Liver (tissue), 9 donors: ENCODE measurements around the gene BRIP1. TPM values are rescaled to one million over a fixed set of nuclear protein-coding genes. Genes with fewer than 3 reads are reported as not detected.
A peak's percentile ranks its signal among the peaks of the same experiment; 100 is the strongest.

Experiments used
- DNase-seq: peaks from one replicate; pipeline ENCODE4 v3.0.0-alpha.2; 2017; ENCODE audit warnings: low spot score
- H3K27ac ChIP-seq, 2 donors: one replicate each; pipeline ENCODE4 v1.7.0; 2013; ENCODE audit warnings: inconsistent platforms in 2 of 2, low read length in 2 of 2, control low read depth in 1 of 2, low read depth in 1 of 2, mild to moderate bottlenecking in 1 of 2
- H3K27me3 ChIP-seq, 4 donors: one replicate each; pipeline versions ENCODE4 v1.6.1 to v1.7.0; 2013; ENCODE audit warnings: low read length in 3 of 4, inconsistent platforms in 1 of 4, mild to moderate bottlenecking in 1 of 4, moderate library complexity in 1 of 4; ENCODE audit not compliant: control insufficient read depth in 4 of 4, insufficient read depth in 4 of 4
- H3K36me3 ChIP-seq, 4 donors: one replicate each; pipeline versions ENCODE4 v1.6.1 to v1.7.0; 2013; ENCODE audit warnings: low read length in 3 of 4, mild to moderate bottlenecking in 3 of 4, low read depth in 1 of 4, moderate library complexity in 1 of 4; ENCODE audit not compliant: control insufficient read depth in 4 of 4, insufficient read depth in 3 of 4
- H3K4me1 ChIP-seq, 4 donors: one replicate each; pipeline versions ENCODE4 v1.6.1 to v1.7.0; 2013; ENCODE audit warnings: low read length in 3 of 4, mild to moderate bottlenecking in 3 of 4, moderate library complexity in 1 of 4; ENCODE audit not compliant: control insufficient read depth in 4 of 4, insufficient read depth in 4 of 4
- H3K4me3 ChIP-seq, 3 donors: one replicate each; pipeline versions ENCODE4 v1.6.1 to v1.7.0; 2013; ENCODE audit warnings: low read length in 3 of 3, control low read depth in 1 of 3, low read depth in 1 of 3, mild to moderate bottlenecking in 1 of 3
- H3K9ac ChIP-seq, 2 donors: one replicate each; pipeline ENCODE4 v1.7.0; 2013; ENCODE audit warnings: low read length in 2 of 2, mild to moderate bottlenecking in 2 of 2, moderate library complexity in 2 of 2, control low read depth in 1 of 2, low read depth in 1 of 2
- H3K9me3 ChIP-seq, 4 donors: one replicate each; pipeline versions ENCODE4 v1.6.1 to v1.7.0; 2013; ENCODE audit warnings: low read length in 3 of 4; ENCODE audit not compliant: control insufficient read depth in 4 of 4
- ATF3 ChIP-seq: IDR thresholded peaks from 2 replicates; pipeline ENCODE4 v1.6.1; 2016; ENCODE audit warnings: antibody characterized with exemption
- CTCF ChIP-seq: fragments of 150-350 bp; IDR thresholded peaks from 2 replicates; pipeline ENCODE4 v1.5.1; 2017; ENCODE audit warnings: improper control_type of control experiment, low read depth, low read length; ENCODE audit not compliant: missing input control
- FOXA1 ChIP-seq: IDR thresholded peaks from 2 replicates; pipeline ENCODE4 v1.6.1; 2016; ENCODE audit warnings: antibody characterized with exemption
- FOXA2 ChIP-seq: IDR thresholded peaks from 2 replicates; pipeline ENCODE4 v1.6.1; 2016; ENCODE audit warnings: antibody characterized with exemption
- GABPA ChIP-seq, 2 donors: IDR thresholded peaks in 1 of 2; conservative IDR thresholded peaks in 1 of 2; 2 replicates each; pipeline ENCODE4 v1.6.1; 2016; ENCODE audit warnings: antibody characterized with exemption in 2 of 2, mild to moderate bottlenecking in 1 of 2, moderate library complexity in 1 of 2
- HNF4A ChIP-seq, 2 donors: conservative IDR thresholded peaks; 2 replicates each; pipeline ENCODE4 v1.6.1; 2016; ENCODE audit warnings: antibody characterized with exemption in 2 of 2, mild to moderate bottlenecking in 2 of 2
- HNF4G ChIP-seq: IDR thresholded peaks from 2 replicates; pipeline ENCODE4 v1.6.1; 2016; ENCODE audit warnings: antibody characterized with exemption
- JUND ChIP-seq, 2 donors: IDR thresholded peaks; 2 replicates each; pipeline ENCODE4 v1.6.1; 2016; ENCODE audit warnings: antibody characterized with exemption in 2 of 2
- MAX ChIP-seq: IDR thresholded peaks from 2 replicates; pipeline ENCODE4 v1.6.1; 2016; ENCODE audit warnings: antibody characterized with exemption
- NR2F2 ChIP-seq: IDR thresholded peaks from 2 replicates; pipeline ENCODE4 v1.6.1; 2016; ENCODE audit warnings: antibody characterized with exemption
- RAD21 ChIP-seq, 2 donors: IDR thresholded peaks; 2 replicates each; pipeline ENCODE4 v1.6.1; 2016; ENCODE audit warnings: antibody characterized with exemption in 2 of 2, mild to moderate bottlenecking in 2 of 2
- REST ChIP-seq: IDR thresholded peaks from 2 replicates; pipeline ENCODE4 v1.6.1; 2016; ENCODE audit warnings: antibody characterized with exemption, mild to moderate bottlenecking
- RXRA ChIP-seq, 2 donors: IDR thresholded peaks; 2 replicates each; pipeline ENCODE4 v1.6.1; 2017 to 2018; ENCODE audit warnings: antibody characterized with exemption in 2 of 2, mild to moderate bottlenecking in 1 of 2
- SP1 ChIP-seq: IDR thresholded peaks from 2 replicates; pipeline ENCODE4 v1.6.1; 2018; ENCODE audit warnings: antibody characterized with exemption, mild to moderate bottlenecking
- TAF1 ChIP-seq: conservative IDR thresholded peaks from 2 replicates; pipeline ENCODE4 v1.6.1; 2016; ENCODE audit warnings: antibody characterized with exemption, mild to moderate bottlenecking
- YY1 ChIP-seq: IDR thresholded peaks from 2 replicates; pipeline ENCODE4 v1.6.1; 2016; ENCODE audit warnings: antibody characterized with exemption, mild to moderate bottlenecking
- WGBS: extraction: QIAGEN DNeasy Blood & Tissue Kit; methylation state at CpG from one replicate; pipeline ENCODE4 v1.1.7; 2013; 5-methylcytosine and 5-hydroxymethylcytosine counted together
- polyA plus RNA-seq, 2 donors: library from polyadenylated mRNA; stranded (reverse) in 1 of 2; unstranded in 1 of 2; fragments of 200-250 nt in 1 of 2; fragments of >200 nt in 1 of 2; fragmentation: Nextera tagmentation in 1 of 2; extraction: Ambion mirVana in 1 of 2; gene quantifications; one replicate each; pipeline versions ENCODE4 v1.2.1 to v1.2.3, GENCODE V29; 2013 to 2015
- total RNA-seq, 2 donors: library from RNA; depleted of rRNA; stranded (reverse); fragments of >200 nt; gene quantifications; one replicate each; pipeline ENCODE4 v1.2.3, GENCODE V29; 2014
- donor health status: healthy.
- donor health status: healthy.
- donor health status: healthy.
- donor health status: healthy.
- donor health status: healthy.

The BRIP1 gene
- total and polyA plus RNA-seq, 4 donors: 0.24 to 10.3 (median 0.90) TPM

- H3K36me3 ChIP-seq: no peaks in the 10 kb centered on the region
- H3K4me1 ChIP-seq: no peaks in the 10 kb centered on the region
- 42% methylated on average over 1 of the region's 1 CpG for WGBS
- no peak for TF ChIP-seq HNF4A (conservative IDR thresholded peaks at IDR 0.05)
- no peak overlapping the region for H3K4me3 ChIP-seq
- peaks cover 0 to 2% (median 0%) of the 10 kb centered on the region in 4 donors for H3K9me3 ChIP-seq
- peaks cover 0 to 2% (median 0%) of the 10 kb centered on the region in 4 donors for H3K27me3 ChIP-seq
- DNase-seq: no peak
- no peak overlapping the region for H3K9ac ChIP-seq
- no peak overlapping the region for H3K27ac ChIP-seq
Observed at GRCh38 chr17:61638087-61638486, 225.2 kb downstream of the BRIP1 start.

- Histone ChIP-seq H3K4me3 (no peak overlapping the region), H3K27ac (no peak overlapping the region), H3K9me3 (peaks cover 0 to 2% (median 0%) of the 10 kb centered on the region in 4 donors), H3K4me1 (no peaks in the 10 kb centered on the region), H3K27me3 (peaks cover 0 to 2% (median 0%) of the 10 kb centered on the region in 4 donors), H3K9ac (no peak overlapping the region), H3K36me3 (no peaks in the 10 kb centered on the region)
- 7% methylated on average over 3 of the region's 3 CpGs for WGBS
- TF ChIP-seq ATF3 (no peak), TAF1 (no peak), CTCF (peak; percentile 73), FOXA2 (no peak), RXRA (IDR thresholded peaks at IDR 0.05) (no peak), RAD21 (IDR thresholded peaks at IDR 0.05) (peak; percentile 95 to 98), GABPA (IDR thresholded peaks at IDR 0.05 in 1 of 2, conservative IDR thresholded peaks at IDR 0.05 in 1 of 2) (no peak), MAX (no peak), SP1 (no peak), JUND (IDR thresholded peaks at IDR 0.05) (no peak), NR2F2 (no peak), FOXA1 (no peak), HNF4A (conservative IDR thresholded peaks at IDR 0.05) (no peak)
- peak; percentile 42 for DNase-seq
Observed at GRCh38 chr17:61635913-61636432, 227.4 kb downstream of the BRIP1 start.

- Histone ChIP-seq H3K27me3 (no peaks in the 10 kb centered on the region), H3K9me3 (peaks cover 0 to 2% (median 0%) of the 10 kb centered on the region in 4 donors), H3K27ac (no peak overlapping the region), H3K36me3 (no peaks in the 10 kb centered on the region), H3K9ac (no peak overlapping the region), H3K4me3 (no peak overlapping the region), H3K4me1 (no peaks in the 10 kb centered on the region)
- 81% methylated on average over 5 of the region's 5 CpGs for WGBS
- TF ChIP-seq CTCF (no peak), SP1 (no peak), GABPA (IDR thresholded peaks at IDR 0.05 in 1 of 2, conservative IDR thresholded peaks at IDR 0.05 in 1 of 2) (no peak), FOXA1 (no peak), ATF3 (no peak), FOXA2 (no peak), MAX (no peak), REST (no peak), TAF1 (no peak), RAD21 (IDR thresholded peaks at IDR 0.05) (no peak), RXRA (IDR thresholded peaks at IDR 0.05) (no peak), YY1 (no peak), NR2F2 (no peak), HNF4G (no peak), JUND (IDR thresholded peaks at IDR 0.05) (no peak), HNF4A (conservative IDR thresholded peaks at IDR 0.05) (no peak)
- DNase-seq: no peak
Observed at GRCh38 chr17:61634942-61635538, 228.3 kb downstream of the BRIP1 start.
